Naive thymus-derived CD4-positive, alpha-beta T cell (primary cell): ENCODE results near the gene TAGAP. TPM values are rescaled to one million over a fixed set of nuclear protein-coding genes. Genes with fewer than 3 reads are reported as not detected.
"Not testable (repeated sequence)": the region's sequence is repeated elsewhere in the genome, so short reads cannot be mapped to it uniquely, and the experiment has no call there.

Experiments
- ATAC-seq: fragments of 150-1000 bp; cut with Tn5 transposase; 2 replicates; pipeline ENCODE4 v1.10.0; 2021; ENCODE audit warnings: mild to moderate bottlenecking, moderate library complexity
- CTCF ChIA-PET: fragments of 350-600 bp; sonication (Branson Sonifier 250); formaldehyde crosslinking; loops from one replicate; lab custom pipeline; 2021; ENCODE audit warnings: antibody characterized with exemption; lab: Charles Lee
- POLR2A ChIA-PET: fragments of 350-600 bp; sonication (Branson Sonifier 250); formaldehyde crosslinking; loops from one replicate; lab custom pipeline; 2021; ENCODE audit warnings: antibody characterized with exemption, inconsistent platforms; lab: Charles Lee
- DNase-seq, 9 donors: peaks; one replicate each; pipeline versions ENCODE4 v3.0.0 to v3.0.0-alpha.2; 2020 to 2022; ENCODE audit warnings: mixed read lengths in 1 of 9
- H3K27ac ChIP-seq: one replicate; pipeline ENCODE4 v1.7.0; 2013; ENCODE audit warnings: mild to moderate bottlenecking, low read depth, low read length, moderate library complexity
- H3K27me3 ChIP-seq, 2 donors: one replicate each; pipeline ENCODE4 v1.7.0; 2013; ENCODE audit warnings: low read length in 2 of 2, mild to moderate bottlenecking in 2 of 2, moderate library complexity in 2 of 2; ENCODE audit not compliant: control insufficient read depth in 2 of 2, insufficient read depth in 2 of 2
- H3K36me3 ChIP-seq, 3 experiments: 1 replicate in 2 of 3; 2 replicates in 1 of 3; pipeline ENCODE4 v1.7.0; 2013; ENCODE audit warnings: low read length in 3 of 3, mild to moderate bottlenecking in 3 of 3, moderate library complexity in 1 of 3; ENCODE audit not compliant: insufficient read depth in 3 of 3, control insufficient read depth in 2 of 3
- H3K4me1 ChIP-seq, 2 donors: one replicate each; pipeline ENCODE4 v1.7.0; 2013; ENCODE audit warnings: low read length in 2 of 2, mild to moderate bottlenecking in 2 of 2, moderate library complexity in 1 of 2; ENCODE audit not compliant: control insufficient read depth in 2 of 2, insufficient read depth in 2 of 2
- H3K4me3 ChIP-seq: 2 replicates; pipeline ENCODE4 v1.7.0; 2013; ENCODE audit warnings: mild to moderate bottlenecking, low read length
- H3K9me3 ChIP-seq, 3 experiments: 1 replicate in 2 of 3; 2 replicates in 1 of 3; pipeline ENCODE4 v1.7.0; 2013; ENCODE audit warnings: low read length in 3 of 3; ENCODE audit not compliant: control insufficient read depth in 2 of 3
- H3K27ac Mint-ChIP-seq, 9 donors: one replicate each; pipeline ENCODE4 v1.8.0; 2020 to 2022; ENCODE audit warnings: mixed read lengths in 9 of 9, mild to moderate bottlenecking in 8 of 9, moderate library complexity in 5 of 9, inconsistent platforms in 2 of 9
- H3K27me3 Mint-ChIP-seq, 5 donors: one replicate each; pipeline ENCODE4 v1.8.0; 2021 to 2022; ENCODE audit warnings: mixed read lengths in 5 of 5, mild to moderate bottlenecking in 1 of 5
- H3K36me3 Mint-ChIP-seq, 5 donors: one replicate each; pipeline ENCODE4 v1.8.0; 2020 to 2022; ENCODE audit warnings: mixed read lengths in 5 of 5, mild to moderate bottlenecking in 3 of 5, inconsistent platforms in 1 of 5
- H3K4me1 Mint-ChIP-seq, 7 donors: one replicate each; pipeline ENCODE4 v1.8.0; 2020 to 2022; ENCODE audit warnings: mixed read lengths in 7 of 7, mild to moderate bottlenecking in 3 of 7, inconsistent platforms in 1 of 7
- H3K4me3 Mint-ChIP-seq, 10 donors: one replicate each; pipeline ENCODE4 v1.8.0; 2020 to 2022; ENCODE audit warnings: mild to moderate bottlenecking in 10 of 10, mixed read lengths in 10 of 10, moderate library complexity in 6 of 10, inconsistent platforms in 2 of 10
- H3K9me3 Mint-ChIP-seq, 11 donors: one replicate each; pipeline ENCODE4 v1.8.0; 2020 to 2022; ENCODE audit warnings: mixed read lengths in 11 of 11, mild to moderate bottlenecking in 4 of 11, inconsistent platforms in 1 of 11, moderate library complexity in 1 of 11
- intact Hi-C, 2 donors: fragments of 100-400 bp; cut with micrococcal nuclease; formaldehyde crosslinking; loops; one replicate each; pipeline ENCODE4 v1.15.1; 2023
- polyA plus RNA-seq, 2 donors: library from polyadenylated mRNA; unstranded; fragments of 300-500 nt; fragmentation: Illumina TruSeq; gene quantifications; one replicate each; pipeline ENCODE4 v1.2.3, GENCODE V29; 2021
- total RNA-seq, 6 experiments: library from RNA in 5 of 6; stranded (reverse) in 5 of 6; gene quantifications; 1 replicate in 5 of 6; 2 replicates in 1 of 6; pipeline ENCODE4 v1.2.3 and lab custom pipeline; 2021 to 2026

TAGAP gene
- total and polyA plus RNA-seq, 7 experiments from 2014 or later = 53.5 to 222 (median 151) TPM

DNA sequence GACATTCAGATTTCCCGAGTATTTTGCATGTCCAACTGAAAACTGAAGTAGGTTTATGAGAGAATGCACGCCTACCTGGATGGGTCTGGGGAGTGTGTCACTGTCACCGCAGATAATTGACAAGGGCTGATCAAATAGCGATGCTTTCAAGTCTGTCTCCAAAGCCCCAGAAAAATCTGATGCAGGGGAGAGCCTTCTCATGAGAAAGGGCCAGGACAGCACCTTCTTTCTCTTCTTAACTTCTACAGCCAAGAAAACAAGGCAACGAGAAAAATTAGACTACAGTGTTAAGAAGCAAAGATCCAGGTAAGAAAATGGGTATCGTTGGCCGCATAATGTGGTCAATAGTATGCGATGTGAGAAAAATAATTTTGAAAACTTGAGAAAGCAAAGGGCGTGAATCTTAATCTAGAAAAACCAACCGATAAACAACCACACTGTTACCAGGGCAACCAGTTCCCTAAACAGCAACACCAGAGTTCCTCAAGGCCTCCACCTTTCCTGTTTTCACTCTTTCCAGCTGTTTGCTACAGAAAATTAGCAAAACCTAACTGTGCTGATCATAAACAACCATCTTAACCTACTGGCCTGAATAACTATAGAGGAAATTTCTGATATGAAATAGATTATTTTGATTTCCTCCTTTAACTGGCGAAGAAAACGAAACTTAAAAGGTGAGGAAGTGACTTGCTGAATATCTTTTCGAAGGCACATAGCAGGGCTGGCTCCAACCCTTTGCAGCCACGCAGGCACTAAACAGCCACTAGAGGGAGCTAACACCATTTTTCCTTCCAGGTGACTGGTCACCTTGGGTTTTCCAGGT lies 2.6 kb downstream of the TAGAP start:
- Mint-ChIP-seq H3K9me3 (peaks cover 0 to 4% (median 0%) of the 10 kb centered on the region in 11 donors), H3K4me3 (peak overlapping the region; percentile 92 to 100 (median 99)), H3K27me3 (no peaks in the 10 kb centered on the region), H3K4me1 (peaks cover 44 to 68% (median 64%) of the 10 kb centered on the region in 7 donors), H3K27ac (peak overlapping the region; percentile 94 to 100 (median 98)), H3K36me3 (peaks cover 21 to 67% (median 64%) of the 10 kb centered on the region in 5 donors)
- peak overlapping the region; percentile 92 for H3K27ac ChIP-seq
- peaks cover 50 to 58% of the 10 kb centered on the region in 2 donors for H3K4me1 ChIP-seq
- intact Hi-C loops = loop anchor here (1.0 to 10.0 kb wide), 16 partner anchors 20 to 1220 kb away; partner anchors contain the start of genes EZR (in 1 of the 2), RSPH3 (in 1 of the 2), SNX9 (in 1 of the 2) and WTAP (in 1 of the 2)
- H3K27me3 ChIP-seq = no peaks in the 10 kb centered on the region
- CTCF ChIA-PET = interaction anchor here (0.8 to 8.1 kb wide), 11 partner anchors 14 to 93 kb away, joined by 3 to 190 read pairs (median 8); no protein-coding TSS in a partner anchor
- ATAC-seq (peak; percentile 70), DNase-seq (peak; percentile 42 to 92 (median 86))
- POLR2A ChIA-PET = interaction anchor here (0.9 to 13.6 kb wide), 9 partner anchors 15 to 94 kb away, joined by 3 to 267 read pairs (median 6); no protein-coding TSS in a partner anchor
- H3K36me3 ChIP-seq = peaks cover 42 to 51% (median 49%) of the 10 kb centered on the region in 3 experiments
- H3K9me3 ChIP-seq = no peaks in the 10 kb centered on the region
- peak overlapping the region; percentile 88 for H3K4me3 ChIP-seq

DNA sequence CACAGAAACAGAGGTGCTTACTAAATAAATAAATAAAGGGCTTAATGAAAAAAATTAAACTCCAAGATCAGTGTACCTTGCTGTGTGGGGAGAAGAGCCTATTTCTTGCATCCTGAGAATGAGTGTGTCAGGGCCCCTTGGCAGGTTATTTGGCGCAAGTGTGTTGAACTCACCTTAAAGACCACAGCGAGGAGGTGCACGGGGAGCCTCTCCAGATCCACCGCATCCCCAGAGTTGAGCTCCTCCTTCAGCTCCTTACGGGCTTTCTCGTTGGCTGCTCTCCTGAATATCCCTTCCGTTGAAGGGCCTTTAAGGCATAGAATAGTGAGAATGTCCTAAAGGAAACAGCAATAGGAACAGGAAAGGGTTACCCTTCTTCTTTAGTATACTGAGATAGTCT lies 3.6 kb downstream of the TAGAP start:
- H3K27ac Mint-ChIP-seq = peak overlapping the region; percentile 94 to 100 (median 98)
- H3K27me3 Mint-ChIP-seq = no peaks in the 10 kb centered on the region
- POLR2A ChIA-PET = interaction anchor here (1.2 to 13.6 kb wide), 8 partner anchors 14 to 95 kb away, joined by 3 to 267 read pairs (median 23); no protein-coding TSS in a partner anchor
- H3K27me3 ChIP-seq = no peaks in the 10 kb centered on the region
- peak overlapping the region; percentile 69 to 100 (median 99) for H3K4me3 Mint-ChIP-seq
- intact Hi-C loops = loop anchor here (5.0 to 10.0 kb wide), 3 partner anchors 189 to 1219 kb away; partner anchors contain the start of genes SNX9 (in 1 of the 2) and WTAP (in 1 of the 2)
- CTCF ChIA-PET = interaction anchor here (0.6 to 8.1 kb wide), 7 partner anchors 19 to 94 kb away, joined by 3 to 190 read pairs (median 5); no protein-coding TSS in a partner anchor
- peaks cover 21 to 70% (median 66%) of the 10 kb centered on the region in 5 donors for H3K36me3 Mint-ChIP-seq
- no peaks in the 10 kb centered on the region for H3K9me3 ChIP-seq
- H3K4me3 ChIP-seq = peak overlapping the region; percentile 88
- H3K9me3 Mint-ChIP-seq = peaks cover 0 to 4% (median 0%) of the 10 kb centered on the region in 11 donors
- ATAC-seq (no peak), DNase-seq (no peak)
- H3K4me1 Mint-ChIP-seq = peaks cover 49 to 75% (median 62%) of the 10 kb centered on the region in 7 donors
- peak overlapping the region; percentile 92 for H3K27ac ChIP-seq
- peaks cover 48 to 59% (median 58%) of the 10 kb centered on the region in 3 experiments for H3K36me3 ChIP-seq
- H3K4me1 ChIP-seq = peaks cover 50 to 65% of the 10 kb centered on the region in 2 donors

DNA sequence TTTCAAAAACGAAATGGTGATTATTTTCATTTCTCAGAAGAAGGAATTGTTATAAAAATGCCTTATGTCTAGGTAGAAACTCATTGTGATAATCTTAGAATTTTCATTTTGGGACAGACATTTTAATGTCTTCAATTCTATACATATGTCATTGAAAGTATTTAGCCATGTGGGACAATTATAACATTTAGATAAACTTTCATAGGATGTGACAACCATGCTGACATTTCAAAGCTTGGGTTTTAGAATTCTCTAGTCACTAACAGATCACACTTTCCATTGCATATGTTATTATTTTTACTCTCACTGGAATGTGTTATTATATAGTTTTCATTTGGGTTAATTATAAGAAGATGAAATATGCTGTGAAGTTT lies 4.9 kb downstream of the TAGAP start:
- Histone ChIP-seq H3K4me3 (peak overlapping the region; percentile 88), H3K4me1 (peaks cover 42 to 66% of the 10 kb centered on the region in 2 donors), H3K27ac (peak overlapping the region; percentile 92), H3K9me3 (no peaks in the 10 kb centered on the region), H3K36me3 (peaks cover 54 to 72% (median 72%) of the 10 kb centered on the region in 3 experiments), H3K27me3 (no peaks in the 10 kb centered on the region)
- DNase-seq = no peak
- Mint-ChIP-seq H3K36me3 (peaks cover 21 to 80% (median 74%) of the 10 kb centered on the region in 5 donors), H3K27ac (peak overlapping the region; percentile 84 to 100 (median 96)), H3K4me3 (peak overlapping the region; percentile 35 to 100 (median 88)), H3K27me3 (no peaks in the 10 kb centered on the region), H3K9me3 (peaks cover 0 to 2% (median 0%) of the 10 kb centered on the region in 11 donors), H3K4me1 (peaks cover 41 to 78% (median 63%) of the 10 kb centered on the region in 7 donors)
- intact Hi-C loops = loop anchor here (2.0 to 10.0 kb wide), 4 partner anchors 21 to 1218 kb away; partner anchors contain the start of genes SNX9 (in 1 of the 2) and WTAP (in 1 of the 2)
- ATAC-seq = no peak
- ChIA-PET POLR2A (interaction anchor here (0.6 to 13.6 kb wide), 11 partner anchors 10 to 481 kb away, joined by 3 to 267 read pairs (median 4); no protein-coding TSS in a partner anchor), CTCF (interaction anchor here (1.0 to 8.1 kb wide), 6 partner anchors 22 to 101 kb away, joined by 3 to 190 read pairs (median 6); no protein-coding TSS in a partner anchor)

DNA sequence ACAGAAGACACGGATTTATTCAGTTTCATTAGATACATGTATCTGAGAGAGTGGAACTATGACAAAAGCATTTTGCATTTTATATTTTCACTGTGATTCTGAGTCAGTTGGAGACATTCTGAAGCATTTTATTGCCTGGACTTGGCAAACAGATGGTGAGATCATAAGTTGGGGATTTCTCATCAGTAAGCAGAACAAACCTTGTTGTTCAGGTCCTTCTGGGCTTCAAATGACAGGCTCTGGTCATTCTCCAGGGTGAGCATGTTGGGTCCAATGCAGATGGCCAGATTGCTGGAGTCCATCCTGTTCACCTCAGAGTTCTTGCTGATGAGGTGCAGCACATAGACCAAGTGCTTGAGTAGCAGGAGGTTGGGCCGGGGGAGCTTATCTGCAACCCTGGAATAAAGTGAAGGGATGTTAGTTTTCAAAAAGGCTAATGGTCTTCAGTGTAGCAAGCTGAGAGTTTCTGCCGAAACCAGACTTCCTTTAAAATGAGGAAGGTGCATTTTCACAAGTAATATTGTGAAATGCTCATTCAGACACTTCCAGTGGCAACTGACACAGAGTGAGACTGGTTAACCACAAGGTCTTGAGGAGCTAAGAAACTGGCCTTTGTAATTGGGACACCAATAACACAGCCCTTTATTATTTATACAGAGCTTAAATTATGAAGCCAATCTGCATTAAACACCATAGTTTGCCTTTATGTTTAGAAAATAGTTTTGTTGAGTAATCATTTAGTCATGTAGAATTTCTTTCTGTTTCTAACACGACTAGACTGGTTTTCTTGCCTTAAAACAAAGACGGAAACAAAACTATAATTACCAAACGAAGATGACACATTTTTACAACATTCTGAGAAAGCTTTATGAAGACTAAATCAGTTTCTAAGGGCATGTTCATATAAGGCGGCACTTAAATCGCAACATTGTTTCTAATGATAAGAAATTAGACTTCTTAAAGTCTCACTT lies 5.6 kb downstream of the TAGAP start:
- Histone ChIP-seq H3K9me3 (no peaks in the 10 kb centered on the region), H3K27me3 (no peaks in the 10 kb centered on the region), H3K4me3 (peak overlapping the region; percentile 88), H3K27ac (peak overlapping the region; percentile 92), H3K36me3 (peaks cover 54 to 76% (median 72%) of the 10 kb centered on the region in 3 experiments), H3K4me1 (peaks cover 42 to 66% of the 10 kb centered on the region in 2 donors)
- intact Hi-C loops = loop anchor here in 1 of 2 donors (2.0 kb wide), 1 partner anchor 20 kb away; no protein-coding TSS in a partner anchor
- H3K4me3 Mint-ChIP-seq = peak overlapping the region; percentile 61 to 100 (median 88)
- H3K27me3 Mint-ChIP-seq = no peaks in the 10 kb centered on the region
- DNase-seq = no peak
- H3K36me3 Mint-ChIP-seq = peaks cover 21 to 83% (median 73%) of the 10 kb centered on the region in 5 donors
- ChIA-PET CTCF (interaction anchor here (0.7 to 8.1 kb wide), 8 partner anchors 22 to 102 kb away, joined by 3 to 190 read pairs (median 4); no protein-coding TSS in a partner anchor), POLR2A (interaction anchor here (0.6 to 13.6 kb wide), 14 partner anchors 9 to 480 kb away, joined by 3 to 267 read pairs (median 4); no protein-coding TSS in a partner anchor)
- peaks cover 0 to 2% (median 0%) of the 10 kb centered on the region in 11 donors for H3K9me3 Mint-ChIP-seq
- peak; percentile 48 for ATAC-seq
- H3K4me1 Mint-ChIP-seq = peaks cover 41 to 79% (median 61%) of the 10 kb centered on the region in 7 donors
- H3K27ac Mint-ChIP-seq = peak overlapping the region; percentile 84 to 100 (median 96)

DNA sequence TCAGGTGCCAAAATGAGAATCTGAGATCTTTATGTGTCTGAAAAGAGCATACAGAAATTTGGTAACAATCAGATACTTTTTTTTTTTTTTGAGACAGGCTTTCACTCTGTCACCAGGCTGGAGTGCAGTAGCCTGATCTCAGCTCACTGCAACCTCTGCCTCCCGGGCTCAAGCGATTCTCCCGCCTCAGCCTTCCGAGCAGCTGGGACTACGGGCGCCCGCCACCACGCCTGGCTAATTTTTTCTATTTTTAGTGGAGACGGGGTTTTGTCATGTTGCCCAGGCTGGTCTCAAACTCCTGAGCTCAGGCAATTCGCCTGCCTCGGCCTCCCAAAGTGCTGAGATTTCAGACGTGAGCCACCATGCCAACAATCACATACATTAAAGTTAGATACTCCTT lies 6.5 kb downstream of the TAGAP start:
- Mint-ChIP-seq H3K4me3 (peak overlapping the region in 5 of 10 donors; percentile 27 to 100 (median 92)), H3K27ac (peak overlapping the region in 5 of 9 donors; percentile 33 to 96 (median 94)), H3K4me1 (peaks cover 41 to 82% (median 60%) of the 10 kb centered on the region in 7 donors), H3K36me3 (peaks cover 21 to 74% (median 65%) of the 10 kb centered on the region in 5 donors)
- Histone ChIP-seq H3K36me3 (peaks cover 54 to 75% (median 72%) of the 10 kb centered on the region in 3 experiments), H3K4me1 (peaks cover 42 to 66% of the 10 kb centered on the region in 2 donors), H3K27ac (peak overlapping the region; percentile 16)
- intact Hi-C loops = loop anchor here in 1 of 2 donors (2.0 kb wide), 1 partner anchor 20 kb away; no protein-coding TSS in a partner anchor
- not testable (repeated sequence) for H3K4me3 ChIP-seq, DNase-seq, H3K27me3 ChIP-seq, H3K27me3 Mint-ChIP-seq, ATAC-seq, H3K9me3 Mint-ChIP-seq, H3K9me3 ChIP-seq
- ChIA-PET POLR2A (interaction anchor here (0.5 to 13.6 kb wide), 3 partner anchors 9 to 69 kb away, joined by 4 to 267 read pairs (median 4); no protein-coding TSS in a partner anchor), CTCF (interaction anchor here (1.4 kb wide), 1 partner anchor 72 kb away, joined by 4 read pairs; no protein-coding TSS in a partner anchor)
